HepG2 (cell line): ENCODE measurements around the gene DNAAF1. TPM values are rescaled to one million over a fixed set of nuclear protein-coding genes. Genes with fewer than 3 reads are reported as not detected.

Experiments
- ARNT2 ChIP-seq: sonication (generic); formaldehyde crosslinking; IDR thresholded peaks from 2 replicates; pipeline ENCODE4 v1.8.0; 2022; ENCODE audit warnings: mild to moderate bottlenecking, low read depth, missing genetic modification reagents, moderate library complexity
- EED ChIP-seq: sonication (generic); formaldehyde crosslinking; IDR thresholded peaks from 2 replicates; pipeline ENCODE4 v1.5.0; 2020; ENCODE audit warnings: mild to moderate bottlenecking, missing genetic modification reagents
- FIP1L1 ChIP-seq: fragments of 200-400 bp; formaldehyde crosslinking; IDR thresholded peaks from 2 replicates; pipeline ENCODE4 v1.6.1; 2018; ENCODE audit warnings: low read depth, mild to moderate bottlenecking, low read length, moderate library complexity, borderline replicate concordance; ENCODE audit not compliant: insufficient read depth
- KLF11 ChIP-seq: IDR thresholded peaks from 2 replicates; pipeline ENCODE4 v1.6.1; 2016; ENCODE audit warnings: missing compliant biosample characterization
- NRL ChIP-seq: sonication (generic); formaldehyde crosslinking; IDR thresholded peaks from 2 replicates; pipeline ENCODE4 v1.5.0; 2020; ENCODE audit warnings: missing genetic modification reagents, mild to moderate bottlenecking, moderate library complexity, borderline replicate concordance
- SP5 ChIP-seq: IDR thresholded peaks from 2 replicates; pipeline ENCODE4 v1.6.1; 2016; ENCODE audit warnings: low read depth, borderline replicate concordance
- ZBTB42 ChIP-seq: sonication (generic); formaldehyde crosslinking; IDR thresholded peaks from 2 replicates; pipeline ENCODE4 v1.5.0; 2020; ENCODE audit warnings: mild to moderate bottlenecking, missing genetic modification reagents
- ZNF136 ChIP-seq: sonication (generic); formaldehyde crosslinking; IDR thresholded peaks from 2 replicates; pipeline ENCODE4 v1.8.1; 2022; ENCODE audit warnings: low read depth, mild to moderate bottlenecking, moderate library complexity, missing genetic modification reagents
- ZNF367 ChIP-seq: sonication (generic); formaldehyde crosslinking; IDR thresholded peaks from 2 replicates; pipeline ENCODE4 v1.4.0; 2020; ENCODE audit warnings: missing genetic modification reagents, borderline replicate concordance
- ZNF567 ChIP-seq: sonication (generic); formaldehyde crosslinking; IDR thresholded peaks from 2 replicates; pipeline ENCODE4 v1.8.1; 2023; ENCODE audit warnings: mild to moderate bottlenecking, missing genetic modification reagents, borderline replicate concordance
- ZNF615 ChIP-seq: sonication (generic); formaldehyde crosslinking; IDR thresholded peaks from 2 replicates; pipeline ENCODE4 v1.5.0; 2020; ENCODE audit warnings: mild to moderate bottlenecking, missing genetic modification reagents, borderline replicate concordance
- ZNF768 ChIP-seq: sonication (generic); formaldehyde crosslinking; IDR thresholded peaks from 2 replicates; pipeline ENCODE4 v1.4.0; 2020; ENCODE audit warnings: missing genetic modification reagents
- ZNF776 ChIP-seq: sonication (generic); formaldehyde crosslinking; IDR thresholded peaks from 2 replicates; pipeline ENCODE4 v1.4.0; 2020; ENCODE audit warnings: mild to moderate bottlenecking, missing genetic modification reagents
- polyA plus RNA-seq, 8 experiments: library from polyadenylated mRNA; depleted of rRNA in 3 of 8; stranded (reverse) in 7 of 8; unstranded in 1 of 8; fragments of >200 nt; fragmentation: Illumina TruSeq in 4 of 8; extraction: Trizol in 4 of 8; gene quantifications; 2 replicates each; pipeline versions ENCODE4 v1.2.1 to v1.2.3, GENCODE V29; 2011 to 2016; ENCODE audit warnings: low read depth in 4 of 8, missing spikeins in 1 of 8, mixed read lengths in 1 of 8; ENCODE audit not compliant: insufficient read depth in 1 of 8
- total RNA-seq, 5 experiments: library from RNA; depleted of rRNA; stranded (reverse); fragments of >200 nt; fragmentation: Illumina TruSeq; extraction: Trizol; gene quantifications; 2 replicates each; pipeline ENCODE4 v1.2.3, GENCODE V29; 2016; ENCODE audit warnings: low read depth in 1 of 5
- TF ChIP-seq, protein P1 (sequence below): sonication (generic); formaldehyde crosslinking; IDR thresholded peaks from 2 replicates; pipeline ENCODE4 v1.4.0; 2020; ENCODE audit warnings: mild to moderate bottlenecking, missing genetic modification reagents, borderline replicate concordance
- TF ChIP-seq, protein P2 (sequence below): sonication (generic); formaldehyde crosslinking; IDR thresholded peaks from 2 replicates; pipeline ENCODE4 v1.4.0; 2020; ENCODE audit warnings: mild to moderate bottlenecking, missing genetic modification reagents

DNAAF1 gene
- total and polyA plus RNA-seq, 2 of the 13 experiments (the other 11 are each of a cell fraction or from before 2014, with no cell fraction given) = 0.04 TPM; not detected in 1

DNA sequence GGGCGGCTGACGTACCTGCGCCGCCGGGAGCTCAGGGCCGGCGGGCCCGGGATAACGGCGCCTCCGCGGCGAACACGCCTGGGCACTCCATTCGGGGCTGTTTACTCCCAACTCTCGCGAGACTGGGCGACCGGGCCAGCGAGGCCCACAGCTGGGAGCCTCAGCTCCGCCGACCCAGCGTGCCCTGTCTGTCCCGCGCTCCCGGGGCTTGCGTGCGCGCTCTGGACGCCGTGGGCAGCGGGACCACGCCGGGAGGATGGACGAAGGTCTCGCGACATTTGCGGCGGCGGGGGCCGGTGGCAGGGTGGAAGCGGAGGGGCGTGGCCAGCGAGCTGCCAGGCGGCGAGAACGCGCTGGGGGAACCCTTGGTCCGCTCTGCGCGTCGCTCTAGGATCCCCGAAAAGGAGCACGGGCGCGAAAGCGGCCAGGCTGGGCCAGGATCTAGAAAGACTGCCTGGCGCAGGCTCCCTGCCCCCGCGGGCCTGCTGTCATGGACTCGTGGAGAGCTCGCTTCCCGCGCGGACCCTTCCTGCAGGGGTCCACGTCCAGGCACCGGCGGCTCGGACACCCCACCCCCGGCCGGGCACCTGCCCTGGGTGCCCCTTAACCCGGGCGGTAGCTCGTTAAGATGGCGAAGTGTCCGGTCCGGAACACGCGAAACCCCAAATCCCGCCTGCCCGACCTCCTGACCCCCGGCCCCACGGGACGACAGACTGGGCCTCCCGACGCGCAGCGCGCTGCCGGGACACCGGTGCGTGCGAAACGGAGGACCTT lies 28.2 kb upstream of the DNAAF1 start, which contains the start of gene MBTPS1 (continued):
- TF ChIP-seq ZNF768 (CRISPR knock-in tag) (peak; percentile 78; the same call in 1 of the 2 replicates), ARNT2 (CRISPR knock-in tag) (peak; percentile 100), ZNF615 (CRISPR knock-in tag) (no peak), ZBTB42 (CRISPR knock-in tag) (no peak), EED (peak; percentile 72; the same call in 1 of the 2 replicates), NRL (CRISPR knock-in tag) (peak; percentile 91), KLF11 (no peak; the same call in 1 of the 2 replicates), SP5 (CRISPR knock-in tag) (no peak; the same call in 1 of the 2 replicates), ZNF776 (CRISPR knock-in tag) (peak; percentile 97), ZNF567 (CRISPR knock-in tag) (peak; percentile 92), ZNF367 (0 out of 2 replicates have a peak, but pooled peaks have one; percentile 9), FIP1L1 (no peak), ZNF136 (peak; percentile 92; the same call in 1 of the 2 replicates)
- TF ChIP-seq, protein P1, sequence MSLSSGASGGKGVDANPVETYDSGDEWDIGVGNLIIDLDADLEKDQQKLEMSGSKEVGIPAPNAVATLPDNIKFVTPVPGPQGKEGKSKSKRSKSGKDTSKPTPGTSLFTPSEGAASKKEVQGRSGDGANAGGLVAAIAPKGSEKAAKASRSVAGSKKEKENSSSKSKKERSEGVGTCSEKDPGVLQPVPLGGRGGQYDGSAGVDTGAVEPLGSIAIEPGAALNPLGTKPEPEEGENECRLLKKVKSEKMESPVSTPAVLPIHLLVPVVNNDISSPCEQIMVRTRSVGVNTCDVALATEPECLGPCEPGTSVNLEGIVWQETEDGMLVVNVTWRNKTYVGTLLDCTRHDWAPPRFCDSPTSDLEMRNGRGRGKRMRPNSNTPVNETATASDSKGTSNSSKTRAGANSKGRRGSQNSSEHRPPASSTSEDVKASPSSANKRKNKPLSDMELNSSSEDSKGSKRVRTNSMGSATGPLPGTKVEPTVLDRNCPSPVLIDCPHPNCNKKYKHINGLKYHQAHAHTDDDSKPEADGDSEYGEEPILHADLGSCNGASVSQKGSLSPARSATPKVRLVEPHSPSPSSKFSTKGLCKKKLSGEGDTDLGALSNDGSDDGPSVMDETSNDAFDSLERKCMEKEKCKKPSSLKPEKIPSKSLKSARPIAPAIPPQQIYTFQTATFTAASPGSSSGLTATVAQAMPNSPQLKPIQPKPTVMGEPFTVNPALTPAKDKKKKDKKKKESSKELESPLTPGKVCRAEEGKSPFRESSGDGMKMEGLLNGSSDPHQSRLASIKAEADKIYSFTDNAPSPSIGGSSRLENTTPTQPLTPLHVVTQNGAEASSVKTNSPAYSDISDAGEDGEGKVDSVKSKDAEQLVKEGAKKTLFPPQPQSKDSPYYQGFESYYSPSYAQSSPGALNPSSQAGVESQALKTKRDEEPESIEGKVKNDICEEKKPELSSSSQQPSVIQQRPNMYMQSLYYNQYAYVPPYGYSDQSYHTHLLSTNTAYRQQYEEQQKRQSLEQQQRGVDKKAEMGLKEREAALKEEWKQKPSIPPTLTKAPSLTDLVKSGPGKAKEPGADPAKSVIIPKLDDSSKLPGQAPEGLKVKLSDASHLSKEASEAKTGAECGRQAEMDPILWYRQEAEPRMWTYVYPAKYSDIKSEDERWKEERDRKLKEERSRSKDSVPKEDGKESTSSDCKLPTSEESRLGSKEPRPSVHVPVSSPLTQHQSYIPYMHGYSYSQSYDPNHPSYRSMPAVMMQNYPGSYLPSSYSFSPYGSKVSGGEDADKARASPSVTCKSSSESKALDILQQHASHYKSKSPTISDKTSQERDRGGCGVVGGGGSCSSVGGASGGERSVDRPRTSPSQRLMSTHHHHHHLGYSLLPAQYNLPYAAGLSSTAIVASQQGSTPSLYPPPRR (CRISPR knock-in tag) = peak; percentile 29; the same call in 1 of the 2 replicates
- TF ChIP-seq, protein P2, sequence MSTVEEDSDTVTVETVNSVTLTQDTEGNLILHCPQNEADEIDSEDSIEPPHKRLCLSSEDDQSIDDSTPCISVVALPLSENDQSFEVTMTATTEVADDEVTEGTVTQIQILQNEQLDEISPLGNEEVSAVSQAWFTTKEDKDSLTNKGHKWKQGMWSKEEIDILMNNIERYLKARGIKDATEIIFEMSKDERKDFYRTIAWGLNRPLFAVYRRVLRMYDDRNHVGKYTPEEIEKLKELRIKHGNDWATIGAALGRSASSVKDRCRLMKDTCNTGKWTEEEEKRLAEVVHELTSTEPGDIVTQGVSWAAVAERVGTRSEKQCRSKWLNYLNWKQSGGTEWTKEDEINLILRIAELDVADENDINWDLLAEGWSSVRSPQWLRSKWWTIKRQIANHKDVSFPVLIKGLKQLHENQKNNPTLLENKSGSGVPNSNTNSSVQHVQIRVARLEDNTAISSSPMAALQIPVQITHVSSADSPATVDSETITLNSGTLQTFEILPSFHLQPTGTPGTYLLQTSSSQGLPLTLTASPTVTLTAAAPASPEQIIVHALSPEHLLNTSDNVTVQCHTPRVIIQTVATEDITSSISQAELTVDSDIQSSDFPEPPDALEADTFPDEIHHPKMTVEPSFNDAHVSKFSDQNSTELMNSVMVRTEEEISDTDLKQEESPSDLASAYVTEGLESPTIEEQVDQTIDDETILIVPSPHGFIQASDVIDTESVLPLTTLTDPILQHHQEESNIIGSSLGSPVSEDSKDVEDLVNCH (CRISPR knock-in tag) = no peak
